GM18519 (cell line): ENCODE data around the gene RNF166.

ENCODE experiments used
- ATAC-seq: cut with Tn5 transposase; IDR thresholded peaks from one replicate; pipeline ENCODE4 v1.9.1; 2021; ENCODE audit warnings: mild to moderate bottlenecking, moderate library complexity; ENCODE audit not compliant: unreplicated experiment, low FRiP score

Gene RNF166

GRCh38 chr16:88655733-88656281 lies 50.4 kb downstream of the RNF166 start:
- no peak for ATAC-seq

GRCh38 chr16:88655053-88655732 lies 51.0 kb downstream of the RNF166 start:
- ATAC-seq = no peak

- no peak for ATAC-seq
Observed at GRCh38 chr16:88654363-88655052, 51.7 kb downstream of the RNF166 start.

GRCh38 chr16:88653596-88654362 lies 52.4 kb downstream of the RNF166 start:
- ATAC-seq = no peak

- ATAC-seq = no peak
Observed at GRCh38 chr16:88653101-88653500, 53.1 kb downstream of the RNF166 start.

- no peak for ATAC-seq
Observed at GRCh38 chr16:88652762-88653063, 53.5 kb downstream of the RNF166 start.

- no peak for ATAC-seq
Observed at GRCh38 chr16:88651989-88652761, 54.0 kb downstream of the RNF166 start.

GRCh38 chr16:88651276-88651988 lies 54.8 kb downstream of the RNF166 start:
- ATAC-seq = peak; percentile 43

GRCh38 chr16:88650749-88651275 lies 55.4 kb downstream of the RNF166 start, which contains the start of gene CYBA:
Gene CYBA (minus strand): TSS chr16:88651053. CDS start chr16:88651013, 40 bp downstream.
- ATAC-seq = peak; percentile 32

GRCh38 chr16:88649924-88650748 lies 56.1 kb downstream of the RNF166 start:
- ATAC-seq = no peak

- no peak for ATAC-seq
Observed at GRCh38 chr16:88649195-88649923, 56.8 kb downstream of the RNF166 start.

- no peak for ATAC-seq
Observed at GRCh38 chr16:88647178-88648070, 58.8 kb downstream of the RNF166 start.
